GM21528 (cell line): ENCODE measurements around the gene NID2.

Experiments used
- ATAC-seq: cut with Tn5 transposase; IDR thresholded peaks from one replicate; pipeline ENCODE4 v1.9.1; 2021; ENCODE audit warnings: mild to moderate bottlenecking, moderate library complexity; ENCODE audit not compliant: unreplicated experiment, low FRiP score

Gene NID2

GRCh38 chr14:51962711-51963110, 106.1 kb downstream of the NID2 start:
- ATAC-seq = no peak

GRCh38 chr14:51960866-51961265, 108.0 kb downstream of the NID2 start:
- ATAC-seq = no peak

- ATAC-seq = no peak
These were observed 108.9 kb downstream of the NID2 start for GRCh38 chr14:51959928-51960327.

GRCh38 chr14:51957950-51958349, 110.9 kb downstream of the NID2 start:
- ATAC-seq = no peak
